ENCODE results near the gene VASP.

The VASP gene

DNA sequence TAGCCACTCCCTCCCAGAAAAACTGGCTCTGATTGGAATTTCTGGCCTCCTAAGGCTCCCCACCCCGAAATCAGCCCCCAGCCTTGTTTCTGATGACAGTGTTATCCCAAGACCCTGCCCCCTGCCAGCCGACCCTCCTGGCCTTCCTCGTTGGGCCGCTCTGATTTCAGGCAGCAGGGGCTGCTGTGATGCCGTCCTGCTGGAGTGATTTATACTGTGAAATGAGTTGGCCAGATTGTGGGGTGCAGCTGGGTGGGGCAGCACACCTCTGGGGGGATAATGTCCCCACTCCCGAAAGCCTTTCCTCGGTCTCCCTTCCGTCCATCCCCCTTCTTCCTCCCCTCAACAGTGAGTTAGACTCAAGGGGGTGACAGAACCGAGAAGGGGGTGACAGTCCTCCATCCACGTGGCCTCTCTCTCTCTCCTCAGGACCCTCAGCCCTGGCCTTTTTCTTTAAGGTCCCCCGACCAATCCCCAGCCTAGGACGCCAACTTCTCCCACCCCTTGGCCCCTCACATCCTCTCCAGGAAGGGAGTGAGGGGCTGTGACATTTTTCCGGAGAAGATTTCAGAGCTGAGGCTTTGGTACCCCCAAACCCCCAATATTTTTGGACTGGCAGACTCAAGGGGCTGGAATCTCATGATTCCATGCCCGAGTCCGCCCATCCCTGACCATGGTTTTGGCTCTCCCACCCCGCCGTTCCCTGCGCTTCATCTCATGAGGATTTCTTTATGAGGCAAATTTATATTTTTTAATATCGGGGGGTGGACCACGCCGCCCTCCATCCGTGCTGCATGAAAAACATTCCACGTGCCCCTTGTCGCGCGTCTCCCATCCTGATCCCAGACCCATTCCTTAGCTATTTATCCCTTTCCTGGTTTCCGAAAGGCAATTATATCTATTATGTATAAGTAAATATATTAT lies 33.3 kb upstream of the VASP start:
- in situ Hi-C loops (cut with MboI; ENCODE audit: low sequenced_read_pairs, unreplicated experiment) = no loop called here
- TF ChIP-seq, protein P1, sequence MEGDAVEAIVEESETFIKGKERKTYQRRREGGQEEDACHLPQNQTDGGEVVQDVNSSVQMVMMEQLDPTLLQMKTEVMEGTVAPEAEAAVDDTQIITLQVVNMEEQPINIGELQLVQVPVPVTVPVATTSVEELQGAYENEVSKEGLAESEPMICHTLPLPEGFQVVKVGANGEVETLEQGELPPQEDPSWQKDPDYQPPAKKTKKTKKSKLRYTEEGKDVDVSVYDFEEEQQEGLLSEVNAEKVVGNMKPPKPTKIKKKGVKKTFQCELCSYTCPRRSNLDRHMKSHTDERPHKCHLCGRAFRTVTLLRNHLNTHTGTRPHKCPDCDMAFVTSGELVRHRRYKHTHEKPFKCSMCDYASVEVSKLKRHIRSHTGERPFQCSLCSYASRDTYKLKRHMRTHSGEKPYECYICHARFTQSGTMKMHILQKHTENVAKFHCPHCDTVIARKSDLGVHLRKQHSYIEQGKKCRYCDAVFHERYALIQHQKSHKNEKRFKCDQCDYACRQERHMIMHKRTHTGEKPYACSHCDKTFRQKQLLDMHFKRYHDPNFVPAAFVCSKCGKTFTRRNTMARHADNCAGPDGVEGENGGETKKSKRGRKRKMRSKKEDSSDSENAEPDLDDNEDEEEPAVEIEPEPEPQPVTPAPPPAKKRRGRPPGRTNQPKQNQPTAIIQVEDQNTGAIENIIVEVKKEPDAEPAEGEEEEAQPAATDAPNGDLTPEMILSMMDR (IDR thresholded peaks at IDR 0.05; ENCODE audit: borderline replicate concordance, control extremely low read depth, extremely low read depth, insufficient read depth, missing control alignments) = no peak
- DNase-seq (ENCODE audit: low spot score) = no peak

- TF ChIP-seq, protein P1 (IDR thresholded peaks at IDR 0.05; ENCODE audit: borderline replicate concordance, control extremely low read depth, extremely low read depth, insufficient read depth, missing control alignments) = no peak
- in situ Hi-C loops (cut with MboI; ENCODE audit: low sequenced_read_pairs, unreplicated experiment) = loop anchor here (5.0 kb wide), 1 partner anchor 38 kb away; no protein-coding TSS in a partner anchor
- DNase-seq (ENCODE audit: low spot score) = no peak
Measured at GRCh38 chr19:45474606-45475521, 32.4 kb upstream of the VASP start.

GRCh38 chr19:45475537-45476291 lies 31.6 kb upstream of the VASP start:
- DNase-seq (ENCODE audit: low spot score) = no peak
- in situ Hi-C loops (cut with MboI; ENCODE audit: low sequenced_read_pairs, unreplicated experiment) = loop anchor here (5.0 kb wide), 1 partner anchor 38 kb away; no protein-coding TSS in a partner anchor

GRCh38 chr19:45476304-45476703 lies 31.0 kb upstream of the VASP start:
- in situ Hi-C loops (cut with MboI; ENCODE audit: low sequenced_read_pairs, unreplicated experiment) = loop anchor here (5.0 kb wide), 1 partner anchor 39 kb away; no protein-coding TSS in a partner anchor
- TF ChIP-seq, protein P1 (IDR thresholded peaks at IDR 0.05; ENCODE audit: borderline replicate concordance, control extremely low read depth, extremely low read depth, insufficient read depth, missing control alignments) = no peak
- no peak for DNase-seq (ENCODE audit: low spot score)

More at GRCh38 chr19:45475537-45476291, 31.6 kb upstream of the VASP start:
- TF ChIP-seq, protein P1 (IDR thresholded peaks at IDR 0.05; ENCODE audit: borderline replicate concordance, control extremely low read depth, extremely low read depth, insufficient read depth, missing control alignments) = no peak

DNA sequence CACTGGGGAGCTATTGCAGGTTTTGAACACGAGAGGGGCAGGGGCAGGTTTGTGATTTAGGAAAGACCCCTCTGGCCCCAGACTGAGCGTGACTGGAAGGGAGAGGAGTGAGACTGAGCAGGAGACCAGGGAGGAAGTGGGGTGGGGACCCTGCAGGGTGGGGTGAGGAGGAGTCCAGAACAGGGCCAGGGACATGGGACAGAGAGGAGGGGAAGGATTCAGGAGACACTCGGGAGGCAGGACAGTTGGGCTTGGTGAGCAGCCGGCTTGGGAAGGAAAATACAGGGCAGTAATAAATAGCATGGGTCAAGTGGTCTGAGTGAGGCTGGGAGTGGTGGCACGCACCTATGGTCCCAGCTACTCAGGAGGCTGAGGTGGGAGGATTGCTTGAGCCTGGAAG lies 30.1 kb upstream of the VASP start:
- no peak for DNase-seq (ENCODE audit: low spot score)
- in situ Hi-C loops (cut with MboI; ENCODE audit: low sequenced_read_pairs, unreplicated experiment) = loop anchor here (5.0 kb wide), 1 partner anchor 40 kb away; no protein-coding TSS in a partner anchor
- TF ChIP-seq, protein P1 (IDR thresholded peaks at IDR 0.05; ENCODE audit: borderline replicate concordance, control extremely low read depth, extremely low read depth, insufficient read depth, missing control alignments) = no peak
